ENCODE measurements around the gene OR10V1. TPM values are rescaled to one million over a fixed set of nuclear protein-coding genes. Genes with fewer than 3 reads are reported as not detected.
"Not testable (repeated sequence)": the region's sequence is repeated elsewhere in the genome, so short reads cannot be mapped to it uniquely, and the experiment has no call there.

OR10V1 gene
- total RNA-seq, 6 donors from 2014 or later: not detected

DNA sequence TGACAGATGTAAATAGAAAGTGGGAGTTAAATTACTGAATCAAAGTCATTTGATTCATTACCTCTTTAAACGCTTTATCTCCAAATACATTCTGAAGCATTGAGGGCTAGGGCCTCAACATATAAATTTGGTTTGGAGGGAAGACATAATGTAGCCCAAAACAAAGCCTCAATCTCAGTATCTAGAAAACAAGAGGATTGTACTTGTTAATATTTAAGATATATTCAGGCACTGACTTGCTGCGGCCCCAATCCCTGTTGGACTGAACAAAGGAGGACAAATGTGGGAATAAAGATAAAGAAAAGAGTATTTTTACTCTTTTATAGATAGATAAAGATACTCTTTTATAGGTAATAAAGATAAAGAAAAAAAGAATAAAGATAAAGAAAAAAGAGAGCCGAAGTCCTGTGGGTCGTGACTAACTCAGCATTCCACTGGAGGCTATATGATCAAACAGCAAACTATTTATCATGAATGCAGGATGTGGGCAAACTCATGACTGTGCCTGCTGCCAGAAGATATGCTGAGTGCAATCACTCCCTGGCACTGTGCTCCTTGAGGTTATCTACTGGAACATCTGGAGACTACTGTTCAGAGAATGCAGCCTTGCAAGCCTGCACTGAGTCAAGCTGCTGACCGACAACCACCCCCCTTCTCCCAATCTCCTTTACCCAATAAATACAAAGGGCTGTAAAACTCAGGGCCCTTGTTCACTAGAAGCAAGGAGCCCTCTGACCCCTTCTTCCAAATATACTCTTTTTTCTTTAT lies 6.9 kb downstream of the OR10V1 start:
- DNase-seq (no peak), ATAC-seq (ENCODE audit: low FRiP score in 2 of 2) (no peak)

DNA sequence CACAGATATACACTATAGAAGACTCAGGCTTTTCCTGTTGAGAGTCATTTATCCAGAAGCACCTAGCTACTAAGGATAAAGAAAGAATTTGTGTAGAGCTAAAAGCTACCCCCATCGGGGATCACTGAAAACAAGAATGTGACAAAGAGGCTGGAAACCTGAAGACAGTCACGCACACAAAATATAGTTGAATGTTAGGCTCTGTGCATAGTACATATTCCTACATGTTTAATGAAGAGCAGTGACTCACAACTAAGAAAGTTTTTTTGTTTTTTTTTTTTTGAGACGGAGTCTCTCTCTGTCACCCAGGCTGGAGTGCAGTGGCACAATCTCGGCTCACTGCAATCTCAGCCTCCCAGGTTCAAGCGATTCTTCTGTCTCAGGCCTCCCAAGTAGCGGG lies 8.4 kb downstream of the OR10V1 start:
- no peaks in the 10 kb centered on the region for H3K9me3 ChIP-seq
- H3K27ac ChIP-seq: no peak overlapping the region
- WGBS, 2 donors: 90 to 92% methylated on average over 6 of the region's 6 CpGs
- H3K4me3 ChIP-seq: no peak overlapping the region
- no peaks in the 10 kb centered on the region for H3K36me3 ChIP-seq
- TF ChIP-seq EP300 (IDR thresholded peaks at IDR 0.05) (no peak), POLR2A (IDR thresholded peaks at IDR 0.05) (no peak), POLR2AphosphoS5 (IDR thresholded peaks at IDR 0.05) (no peak)
- TF ChIP-seq, protein P1, sequence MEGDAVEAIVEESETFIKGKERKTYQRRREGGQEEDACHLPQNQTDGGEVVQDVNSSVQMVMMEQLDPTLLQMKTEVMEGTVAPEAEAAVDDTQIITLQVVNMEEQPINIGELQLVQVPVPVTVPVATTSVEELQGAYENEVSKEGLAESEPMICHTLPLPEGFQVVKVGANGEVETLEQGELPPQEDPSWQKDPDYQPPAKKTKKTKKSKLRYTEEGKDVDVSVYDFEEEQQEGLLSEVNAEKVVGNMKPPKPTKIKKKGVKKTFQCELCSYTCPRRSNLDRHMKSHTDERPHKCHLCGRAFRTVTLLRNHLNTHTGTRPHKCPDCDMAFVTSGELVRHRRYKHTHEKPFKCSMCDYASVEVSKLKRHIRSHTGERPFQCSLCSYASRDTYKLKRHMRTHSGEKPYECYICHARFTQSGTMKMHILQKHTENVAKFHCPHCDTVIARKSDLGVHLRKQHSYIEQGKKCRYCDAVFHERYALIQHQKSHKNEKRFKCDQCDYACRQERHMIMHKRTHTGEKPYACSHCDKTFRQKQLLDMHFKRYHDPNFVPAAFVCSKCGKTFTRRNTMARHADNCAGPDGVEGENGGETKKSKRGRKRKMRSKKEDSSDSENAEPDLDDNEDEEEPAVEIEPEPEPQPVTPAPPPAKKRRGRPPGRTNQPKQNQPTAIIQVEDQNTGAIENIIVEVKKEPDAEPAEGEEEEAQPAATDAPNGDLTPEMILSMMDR (IDR thresholded peaks at IDR 0.05): no peak
- no peaks in the 10 kb centered on the region for H3K4me1 ChIP-seq
- DNase-seq (no peak), ATAC-seq (ENCODE audit: low FRiP score in 2 of 2) (no peak)
- H3K27me3 ChIP-seq: no peaks in the 10 kb centered on the region

More for the DNA sequence above, 6.9 kb downstream of the OR10V1 start:
- TF ChIP-seq POLR2AphosphoS5 (IDR thresholded peaks at IDR 0.05): no peak
- no peak for TF ChIP-seq EP300 (IDR thresholded peaks at IDR 0.05)
- TF ChIP-seq, protein P1 (IDR thresholded peaks at IDR 0.05): no peak
- no peak for TF ChIP-seq POLR2A (IDR thresholded peaks at IDR 0.05)
- WGBS, 2 donors: 84 to 85% methylated on average over 5 of the region's 5 CpGs
- Histone ChIP-seq H3K36me3 (no peaks in the 10 kb centered on the region), H3K4me1 (no peaks in the 10 kb centered on the region), H3K9me3 (no peaks in the 10 kb centered on the region), H3K27ac (no peak overlapping the region), H3K27me3 (no peaks in the 10 kb centered on the region), H3K4me3 (no peak overlapping the region)

DNA sequence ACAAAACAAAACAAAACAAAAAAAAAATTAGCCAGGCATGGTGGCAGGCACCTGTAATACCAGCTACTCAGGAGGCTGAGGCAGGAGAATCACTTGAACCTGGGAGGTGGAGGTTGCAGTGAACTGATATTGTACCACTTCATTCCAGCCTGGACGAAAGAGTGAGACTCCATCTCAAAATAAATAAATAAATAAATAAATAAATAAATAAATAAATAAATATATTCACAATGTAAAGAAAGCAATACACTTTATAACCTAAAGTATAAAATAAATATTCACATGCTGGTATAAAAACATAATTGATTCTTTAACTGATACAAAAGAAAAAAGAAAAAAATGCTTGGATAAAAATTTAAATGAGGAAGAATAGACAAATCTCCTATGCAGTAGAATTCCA lies 10.1 kb downstream of the OR10V1 start:
- DNase-seq; ATAC-seq (ENCODE audit: low FRiP score in 2 of 2); H3K27me3 ChIP-seq; H3K4me1 ChIP-seq; H3K36me3 ChIP-seq; H3K27ac ChIP-seq; H3K9me3 ChIP-seq; H3K4me3 ChIP-seq: not testable (repeated sequence)
- 87 to 90% methylated on average over 1 of the region's 1 CpG for WGBS, 2 donors

- 67 to 68% methylated on average over 4 of the region's 5 CpGs for WGBS, 2 donors
- DNase-seq; ATAC-seq (ENCODE audit: low FRiP score in 2 of 2); H3K9me3 ChIP-seq; H3K36me3 ChIP-seq; H3K4me3 ChIP-seq; H3K27me3 ChIP-seq; H3K4me1 ChIP-seq; H3K27ac ChIP-seq: not testable (repeated sequence)
Measured at GRCh38 chr11:59700157-59700556, 13.5 kb downstream of the OR10V1 start.

GRCh38 chr11:59698506-59698905 lies 15.1 kb downstream of the OR10V1 start:
- Histone ChIP-seq H3K4me1 (no peaks in the 10 kb centered on the region), H3K27ac (no peak overlapping the region), H3K36me3 (no peaks in the 10 kb centered on the region), H3K4me3 (no peak overlapping the region), H3K27me3 (no peaks in the 10 kb centered on the region), H3K9me3 (no peaks in the 10 kb centered on the region)
- DNase-seq: no peak
- TF ChIP-seq POLR2A (IDR thresholded peaks at IDR 0.05) (no peak), EP300 (IDR thresholded peaks at IDR 0.05) (no peak), POLR2AphosphoS5 (IDR thresholded peaks at IDR 0.05) (no peak)
- TF ChIP-seq, protein P1 (IDR thresholded peaks at IDR 0.05): no peak
- ATAC-seq (ENCODE audit: low FRiP score in 2 of 2): no peak

- TF ChIP-seq POLR2AphosphoS5 (IDR thresholded peaks at IDR 0.05) (no peak), EP300 (IDR thresholded peaks at IDR 0.05) (no peak), POLR2A (IDR thresholded peaks at IDR 0.05) (no peak)
- TF ChIP-seq, protein P1 (IDR thresholded peaks at IDR 0.05): no peak
- Histone ChIP-seq H3K27me3 (no peaks in the 10 kb centered on the region), H3K27ac (no peak overlapping the region), H3K4me3 (no peak overlapping the region), H3K9me3 (peaks cover 0 to 13% (median 6%) of the 10 kb centered on the region in 4 donors), H3K4me1 (no peaks in the 10 kb centered on the region), H3K36me3 (no peaks in the 10 kb centered on the region)
- DNase-seq: no peak
- ATAC-seq (ENCODE audit: low FRiP score in 2 of 2): no peak
Measured at GRCh38 chr11:59692915-59693314, 20.7 kb downstream of the OR10V1 start.
